Measurements from ENCODE around the gene FREY1. TPM values are rescaled to one million over a fixed set of nuclear protein-coding genes. Genes with fewer than 3 reads are reported as not detected.

FREY1 gene
- total and polyA plus RNA-seq, 2 donors (not counting 1 experiment from before 2014, with no cell fraction given), result 0.82 to 6.6 TPM

DNA sequence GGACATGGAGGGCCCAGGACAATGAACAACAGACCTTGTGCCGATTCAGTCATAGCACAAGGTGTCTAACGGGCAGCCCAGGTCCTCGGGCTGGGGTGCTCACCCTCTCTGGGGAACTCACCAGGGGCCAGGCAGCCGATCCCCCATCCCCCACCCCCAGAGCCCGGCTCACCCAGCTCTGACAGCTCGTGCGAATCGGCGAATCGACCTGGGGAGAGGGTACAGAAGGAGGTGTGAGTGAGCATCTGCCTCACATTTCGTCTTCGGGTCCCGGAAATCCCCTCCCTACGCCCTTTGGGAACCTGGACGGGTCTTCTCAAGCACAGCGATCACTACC lies 10.2 kb upstream of the FREY1 start:
- Histone ChIP-seq H3K27ac (ENCODE audit: low read length in 2 of 2) (peak overlapping the region; percentile 88 to 95), H3K4me1 (ENCODE audit: control insufficient read depth in 2 of 2, insufficient read depth in 2 of 2, low read length in 2 of 2) (peaks cover 44 to 57% of the 10 kb centered on the region in 2 donors), H3K9ac (ENCODE audit: low read length) (peak overlapping the region; percentile 97), H4K20me1 (ENCODE audit: control insufficient read depth, insufficient read depth, low read length, poor library complexity, severe bottlenecking) (peaks cover 54% of the 10 kb centered on the region), H3K4me3 (ENCODE audit: control extremely low read depth in 1 of 5, extremely low read depth in 1 of 5, insufficient read depth in 1 of 5, low read depth in 2 of 5, low read length in 4 of 5) (peak overlapping the region; percentile 68 to 99 (median 90)), H3K27me3 (replicated peaks in 1 of 4; ENCODE audit: control extremely low read depth in 1 of 4, control insufficient read depth in 3 of 4, insufficient read depth in 4 of 4, low read length in 3 of 4) (no peaks in the 10 kb centered on the region), H3K79me2 (ENCODE audit: control insufficient read depth, insufficient read depth, low read length) (peaks cover 43% of the 10 kb centered on the region), H2AFZ (ENCODE audit: insufficient read depth, low read depth, low read length, poor library complexity, severe bottlenecking) (peak overlapping the region; percentile 80), H3K9me3 (ENCODE audit: control extremely low read depth in 1 of 3, control insufficient read depth in 2 of 3, insufficient read depth in 1 of 3, low read length in 2 of 3) (no peaks in the 10 kb centered on the region), H3K36me3 (replicated peaks in 1 of 2; ENCODE audit: control extremely low read depth in 1 of 2, control insufficient read depth in 1 of 2, extremely low read depth in 1 of 2, insufficient read depth in 2 of 2, low read length in 1 of 2) (peaks cover 2 to 31% of the 10 kb centered on the region in 2 experiments), H3K4me2 (replicated peaks; ENCODE audit: low read depth, low read length, poor library complexity, severe bottlenecking) (peak overlapping the region; percentile 98)
- ChIA-PET CTCF (interaction anchor here (0.9 to 9.6 kb wide), 7 partner anchors 17 to 145 kb away, joined by 3 to 98 read pairs (median 6); no protein-coding TSS in a partner anchor), POLR2A (interaction anchor here (0.9 to 9.1 kb wide), 4 partner anchors 17 to 111 kb away, joined by 3 to 162 read pairs (median 4); partner anchors contain the start of gene CRY2)
- no peak for DNase-seq
- Mint-ChIP-seq H3K4me1 (peaks cover 64% of the 10 kb centered on the region), H3K27me3 (no peaks in the 10 kb centered on the region), H3K9me3 (ENCODE audit: insufficient read depth) (no peaks in the 10 kb centered on the region), H3K27ac (peak overlapping the region; percentile 94), H3K4me3 (peak overlapping the region; percentile 92)
- no peak for ATAC-seq (ENCODE audit: low read depth)
- intact Hi-C loops (cut with micrococcal nuclease), result loop anchor here (5.0 to 10.0 kb wide), 4 partner anchors 205 to 1352 kb away; partner anchors contain the start of genes ATG13, CD82, DGKZ and HARBI1
- TF ChIP-seq EZH2 (IDR thresholded peaks at IDR 0.05; ENCODE audit: borderline replicate concordance, insufficient read depth, low read depth, low read length, poor library complexity, severe bottlenecking) (no peak), CTCF (IDR thresholded peaks at IDR 0.05) (no peak)
- 7% methylated on average over 15 of the region's 16 CpGs for WGBS (ENCODE audit: insufficient coverage)

DNA sequence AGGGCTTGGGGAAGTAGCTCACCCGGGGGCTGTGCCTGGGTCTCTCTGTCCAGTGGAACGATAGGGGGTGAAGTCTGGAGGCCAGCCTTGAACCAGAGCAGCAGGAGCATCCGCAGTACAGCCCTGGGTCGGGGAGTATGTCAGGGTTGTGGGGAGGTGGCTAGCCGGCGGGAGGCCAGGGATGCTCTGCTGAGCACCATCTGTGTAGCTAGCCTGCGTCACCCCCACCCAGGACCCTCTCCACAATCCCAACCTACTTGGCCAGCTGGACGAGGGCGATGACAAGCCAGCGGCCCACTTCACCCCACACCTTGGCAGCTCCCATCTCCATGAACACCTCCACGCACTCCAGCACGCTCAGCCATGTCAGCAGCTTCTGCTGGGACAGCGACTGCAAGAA lies 8.4 kb upstream of the FREY1 start:
- H3K4me1 ChIP-seq (ENCODE audit: control insufficient read depth in 2 of 2, insufficient read depth in 2 of 2, low read length in 2 of 2), result peaks cover 27 to 40% of the 10 kb centered on the region in 2 donors
- H3K27ac Mint-ChIP-seq, result peak overlapping the region; percentile 50
- CTCF ChIA-PET, result interaction anchor here (1.0 to 3.1 kb wide), 4 partner anchors 49 to 91 kb away, joined by 3 to 11 read pairs (median 4); no protein-coding TSS in a partner anchor

More for the DNA sequence above, 8.4 kb upstream of the FREY1 start:
- Mint-ChIP-seq H3K27me3 (no peaks in the 10 kb centered on the region), H3K9me3 (ENCODE audit: insufficient read depth) (no peaks in the 10 kb centered on the region), H3K4me3 (peak overlapping the region; percentile 32), H3K4me1 (peaks cover 51% of the 10 kb centered on the region)
- no peak overlapping the region for H3K27ac ChIP-seq (ENCODE audit: low read length in 2 of 2)
- peaks cover 2 to 43% of the 10 kb centered on the region in 2 experiments for H3K36me3 ChIP-seq (replicated peaks in 1 of 2; ENCODE audit: control extremely low read depth in 1 of 2, control insufficient read depth in 1 of 2, extremely low read depth in 1 of 2, insufficient read depth in 2 of 2, low read length in 1 of 2)
- H2AFZ ChIP-seq (ENCODE audit: insufficient read depth, low read depth, low read length, poor library complexity, severe bottlenecking), result no peak overlapping the region
- POLR2A ChIA-PET, result interaction anchor here (0.6 kb wide), 1 partner anchor 175 kb away, joined by 8 read pairs; no protein-coding TSS in a partner anchor
- no peak for TF ChIP-seq CTCF (IDR thresholded peaks at IDR 0.05)
- TF ChIP-seq EZH2 (IDR thresholded peaks at IDR 0.05; ENCODE audit: borderline replicate concordance, insufficient read depth, low read depth, low read length, poor library complexity, severe bottlenecking), result no peak
- DNase-seq (no peak), ATAC-seq (ENCODE audit: low read depth) (no peak)
- no peaks in the 10 kb centered on the region for H3K27me3 ChIP-seq (replicated peaks in 1 of 4; ENCODE audit: control extremely low read depth in 1 of 4, control insufficient read depth in 3 of 4, insufficient read depth in 4 of 4, low read length in 3 of 4)
- no peak overlapping the region for H3K9ac ChIP-seq (ENCODE audit: low read length)
- H3K4me2 ChIP-seq (replicated peaks; ENCODE audit: low read depth, low read length, poor library complexity, severe bottlenecking), result no peak overlapping the region
- WGBS (ENCODE audit: insufficient coverage), result 92% methylated on average over 12 of the region's 13 CpGs
- peaks cover 53% of the 10 kb centered on the region for H4K20me1 ChIP-seq (ENCODE audit: control insufficient read depth, insufficient read depth, low read length, poor library complexity, severe bottlenecking)
- no peak overlapping the region for H3K4me3 ChIP-seq (ENCODE audit: control extremely low read depth in 1 of 5, extremely low read depth in 1 of 5, insufficient read depth in 1 of 5, low read depth in 2 of 5, low read length in 4 of 5)
- no peaks in the 10 kb centered on the region for H3K9me3 ChIP-seq (ENCODE audit: control extremely low read depth in 1 of 3, control insufficient read depth in 2 of 3, insufficient read depth in 1 of 3, low read length in 2 of 3)
- H3K79me2 ChIP-seq (ENCODE audit: control insufficient read depth, insufficient read depth, low read length), result peaks cover 32% of the 10 kb centered on the region
- intact Hi-C loops (cut with micrococcal nuclease), result loop anchor here (5.0 to 10.0 kb wide), 4 partner anchors 207 to 1351 kb away; partner anchors contain the start of genes ATG13, CD82, DGKZ and HARBI1

All from B cell (primary cell).